HTR-8/SVneo (cell line): ENCODE measurements around the gene PRKD1.
"Not testable (repeated sequence)": the region's sequence is repeated elsewhere in the genome, so short reads cannot be mapped to it uniquely, and the experiment has no call there.

Experiments used
- DNase-seq: peaks from one replicate; pipeline ENCODE4 v3.0.0; 2011; ENCODE audit warnings: low spot score, mixed read lengths; ENCODE audit not compliant: insufficient read length
- FAIRE-seq: peaks from 2 replicates; lab custom pipeline; 2011; peaks lifted over from hg19 to GRCh38; lab: Jason Lieb, UNC

Gene PRKD1

GRCh38 chr14:29905543-29905942, 22.1 kb downstream of the PRKD1 start:
- DNase-seq (no peak), FAIRE-seq (peak; percentile 49)

DNA sequence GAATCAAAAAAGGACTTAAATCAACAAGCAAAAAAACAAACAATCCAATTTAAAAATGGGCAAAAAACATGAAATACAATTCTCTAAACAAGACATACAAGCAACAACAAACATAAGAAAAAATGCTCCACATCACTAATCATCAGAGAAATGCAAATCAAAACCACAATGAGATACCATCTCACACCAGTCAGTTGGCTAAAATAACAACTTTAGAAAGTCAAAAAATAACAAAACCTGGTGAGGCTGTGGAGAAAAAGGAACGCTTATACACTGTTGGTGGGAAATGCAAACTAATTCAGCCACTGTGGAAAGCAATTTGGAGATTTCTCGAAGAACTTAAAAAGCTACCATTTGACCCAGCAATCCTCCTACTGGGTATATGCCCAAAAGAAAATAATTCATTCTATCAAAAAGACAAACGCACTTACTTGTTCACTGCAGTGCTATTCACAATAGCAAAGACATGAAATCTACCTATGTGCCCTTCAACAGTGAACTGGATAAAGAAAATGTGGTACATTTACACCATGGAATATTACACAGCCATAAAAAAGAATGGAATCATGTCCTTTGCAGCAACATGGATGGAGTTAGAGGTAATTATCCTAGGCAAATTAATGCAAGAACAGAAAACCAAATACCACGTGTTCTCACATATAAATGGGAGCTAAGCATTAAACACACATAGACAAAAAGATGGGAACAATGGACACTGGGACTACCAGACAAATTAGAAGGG, 26.9 kb downstream of the PRKD1 start:
- FAIRE-seq, result no peak
- DNase-seq, result no peak

DNA sequence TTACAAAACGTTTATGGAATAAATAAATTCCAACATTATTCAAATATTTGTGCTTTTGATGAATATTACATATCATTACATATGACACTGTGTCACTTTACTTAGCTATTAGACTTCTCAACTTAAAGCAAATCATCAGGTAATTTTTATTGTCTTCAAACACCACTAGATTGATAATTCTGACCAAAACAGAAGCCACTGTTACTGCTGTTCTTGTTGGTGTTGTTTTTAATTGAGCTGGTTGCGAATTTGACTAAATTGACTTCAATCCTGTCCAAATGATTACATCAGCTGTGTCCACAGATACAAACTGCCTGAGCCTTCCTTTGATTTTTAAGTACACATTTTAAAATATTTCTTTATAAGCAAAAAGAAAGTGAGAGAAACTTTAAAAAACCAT, 29.2 kb downstream of the PRKD1 start:
- DNase-seq (no peak), FAIRE-seq (no peak)

- DNase-seq, result no peak
- FAIRE-seq, result no peak
These were observed 30.5 kb downstream of the PRKD1 start for GRCh38 chr14:29897181-29897580.

- DNase-seq, result no peak
- peak; percentile 49 for FAIRE-seq
These were observed 31.3 kb downstream of the PRKD1 start for GRCh38 chr14:29896354-29896821.

DNA sequence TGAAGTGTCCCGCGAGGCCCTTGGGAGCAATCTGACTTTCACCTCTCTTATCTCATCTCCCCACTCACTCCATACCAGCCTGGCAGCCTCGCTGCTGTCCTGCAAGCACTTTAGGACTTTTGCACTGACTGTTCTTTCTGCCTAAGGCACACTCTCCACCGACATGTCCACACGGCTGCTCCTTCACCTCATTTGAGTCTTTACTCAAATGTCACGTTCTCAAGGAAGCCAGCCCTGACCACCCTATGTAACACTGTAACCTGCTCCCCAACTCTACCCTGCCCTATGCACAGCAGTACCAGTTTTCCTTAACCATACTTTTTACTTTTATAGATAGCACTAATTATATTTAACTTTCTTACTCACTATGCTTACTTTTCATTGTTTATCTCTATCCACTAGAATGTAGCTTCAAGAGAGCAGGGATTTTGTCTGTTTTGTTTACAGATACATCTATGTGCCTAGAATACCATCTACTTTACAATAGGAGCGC, 32.0 kb downstream of the PRKD1 start:
- FAIRE-seq (peak; percentile 79), DNase-seq (no peak)

- DNase-seq (no peak), FAIRE-seq (peak; percentile 55)
These were observed 33.7 kb downstream of the PRKD1 start for GRCh38 chr14:29893989-29894388.

DNA sequence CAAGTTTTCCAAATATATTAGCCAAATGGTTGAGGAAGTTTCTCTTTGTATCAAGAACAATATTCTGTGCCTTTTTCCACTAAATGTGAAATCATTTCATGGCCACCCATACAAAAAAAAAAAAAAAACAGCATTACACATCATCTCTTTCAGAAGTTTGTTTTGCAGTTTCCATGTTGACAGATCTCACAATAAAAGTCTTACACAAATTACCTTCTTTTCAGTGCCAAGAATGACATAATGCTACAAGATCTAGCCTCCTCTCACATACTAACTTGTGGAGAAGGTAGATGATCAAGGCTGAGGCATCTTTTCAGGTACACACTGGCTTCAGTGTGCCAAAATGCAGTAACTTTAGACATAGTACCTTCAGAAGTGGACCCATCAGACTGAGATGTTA, 35.3 kb downstream of the PRKD1 start:
- FAIRE-seq, result no peak
- DNase-seq, result no peak

DNA sequence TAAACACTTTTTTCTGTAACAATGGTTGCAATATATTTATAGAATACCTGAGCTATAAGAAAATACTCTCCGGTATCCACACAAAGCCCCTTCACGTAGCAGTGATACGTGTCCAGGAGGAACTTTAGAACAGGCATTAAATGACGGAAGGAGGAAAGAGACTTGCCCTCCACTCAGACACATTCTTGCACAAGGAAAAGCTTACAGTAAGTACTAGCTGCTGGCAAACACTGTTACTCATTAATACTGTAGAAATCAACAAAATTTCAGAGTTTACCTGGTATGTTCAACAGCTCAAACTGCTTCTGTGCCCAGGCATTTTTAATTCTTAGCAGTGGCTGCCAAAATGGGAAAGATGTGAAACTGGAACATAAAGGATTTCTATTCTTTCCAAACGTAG, 41.7 kb downstream of the PRKD1 start:
- DNase-seq, result no peak
- FAIRE-seq, result no peak

- DNase-seq, result no peak
- FAIRE-seq, result no peak
These were observed 59.6 kb downstream of the PRKD1 start for GRCh38 chr14:29868000-29868399.

DNA sequence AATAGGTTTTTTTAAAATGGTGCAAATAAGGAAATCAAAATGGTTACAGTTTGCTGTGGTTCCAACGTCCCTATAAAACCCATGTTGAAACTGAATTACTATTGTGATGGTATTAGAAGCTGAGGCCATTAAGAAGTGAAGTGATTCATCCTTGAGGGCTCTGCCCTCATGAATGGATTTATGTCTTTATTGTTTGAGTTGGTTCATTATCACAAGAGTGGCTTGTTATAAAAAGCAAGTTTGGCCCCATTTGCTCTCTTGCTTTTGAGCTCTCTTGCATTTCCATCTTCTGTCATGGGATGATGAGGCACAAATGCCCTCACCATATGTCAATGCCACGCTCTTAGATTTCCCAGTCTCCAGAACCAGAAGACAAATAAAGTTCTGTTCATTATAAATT, 62.3 kb downstream of the PRKD1 start:
- no peak for DNase-seq

DNA sequence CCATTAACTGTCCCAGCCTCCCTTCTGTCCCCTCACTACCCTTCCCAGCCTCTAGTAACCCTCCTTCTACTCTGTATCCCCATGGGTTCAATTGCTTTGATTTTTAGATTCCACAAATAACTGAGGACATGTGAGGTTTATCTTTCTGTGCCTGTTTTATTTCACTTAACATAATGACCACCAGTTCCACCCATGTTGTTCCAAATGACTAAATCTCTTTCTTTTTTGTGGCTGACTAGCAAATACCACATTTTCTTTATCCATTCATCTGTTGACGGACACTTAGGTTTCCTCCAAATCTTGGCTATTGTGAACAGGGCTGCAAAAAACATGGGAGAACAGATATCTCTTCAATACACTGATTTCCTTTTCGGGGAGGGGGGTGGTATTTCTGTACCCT, 65.7 kb downstream of the PRKD1 start:
- FAIRE-seq, result no peak
- no peak for DNase-seq

More for the DNA sequence above, 62.3 kb downstream of the PRKD1 start:
- FAIRE-seq, result peak; percentile 40

- FAIRE-seq (peak; percentile 81), DNase-seq (no peak)
These were observed 69.3 kb downstream of the PRKD1 start for GRCh38 chr14:29858299-29858698.

- DNase-seq, result no peak
- no peak for FAIRE-seq
These were observed 70.1 kb downstream of the PRKD1 start for GRCh38 chr14:29857551-29857950.

DNA sequence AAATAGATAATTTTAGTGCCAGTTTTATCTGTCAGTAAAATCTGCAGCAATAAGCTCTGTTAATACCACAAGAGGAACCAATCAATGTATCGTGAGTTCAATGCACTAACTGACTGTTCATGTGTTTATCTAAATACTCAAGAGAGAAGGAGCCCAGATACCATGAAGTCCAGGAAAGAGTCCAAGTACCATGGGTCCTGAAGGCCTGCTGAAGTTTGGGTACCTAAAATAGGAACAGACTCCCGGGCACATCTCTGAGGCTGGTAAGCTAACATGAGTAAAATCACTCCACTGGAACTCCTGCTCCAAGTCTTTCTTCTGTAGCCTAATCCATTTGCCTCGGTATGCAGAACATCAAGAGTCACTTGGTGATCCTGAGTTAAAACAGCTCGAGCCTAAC, 71.1 kb downstream of the PRKD1 start:
- no peak for DNase-seq
- FAIRE-seq, result peak; percentile 40

GRCh38 chr14:29853691-29854090, 74.0 kb downstream of the PRKD1 start:
- not testable (repeated sequence) for DNase-seq, FAIRE-seq

DNA sequence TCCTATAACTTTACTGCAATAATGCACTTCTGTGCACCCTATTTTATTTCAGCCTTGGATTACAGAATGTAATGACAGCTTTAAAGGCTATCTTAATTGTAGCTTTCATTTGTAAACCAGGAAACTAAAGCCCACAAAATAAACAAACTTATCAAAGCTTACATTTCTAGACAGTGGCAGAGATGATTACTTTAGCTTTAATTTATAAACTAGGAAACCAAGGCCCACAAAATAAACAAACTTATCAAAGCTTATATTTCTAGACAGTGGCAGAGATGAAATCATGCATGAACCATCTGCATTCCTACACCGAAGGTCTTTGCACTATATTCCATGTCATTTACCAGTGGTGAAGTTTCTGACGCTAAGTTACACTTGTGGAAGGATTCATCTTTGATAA, 74.4 kb downstream of the PRKD1 start:
- no peak for DNase-seq
- no peak for FAIRE-seq

DNA sequence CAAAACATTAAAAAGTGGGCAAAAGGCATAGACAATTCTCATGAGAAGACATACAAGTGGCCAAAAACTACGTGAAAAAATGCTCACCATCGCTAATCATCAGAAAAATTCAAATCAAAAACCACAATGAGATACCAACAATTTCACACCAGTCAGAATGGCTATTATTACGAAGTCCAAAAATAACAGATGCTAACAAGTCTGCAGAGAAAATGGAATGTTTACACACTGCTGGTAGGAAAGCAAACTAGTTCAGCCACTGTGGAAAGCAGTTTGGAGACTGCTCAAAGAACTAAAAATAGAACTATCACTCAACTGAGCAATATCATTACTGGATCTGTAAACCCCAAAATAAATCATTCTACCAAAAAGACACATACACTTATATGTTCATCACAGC, 76.2 kb downstream of the PRKD1 start:
- DNase-seq (no peak), FAIRE-seq (no peak)

- DNase-seq, result no peak
These were observed 80.6 kb downstream of the PRKD1 start for GRCh38 chr14:29847056-29847380.

DNA sequence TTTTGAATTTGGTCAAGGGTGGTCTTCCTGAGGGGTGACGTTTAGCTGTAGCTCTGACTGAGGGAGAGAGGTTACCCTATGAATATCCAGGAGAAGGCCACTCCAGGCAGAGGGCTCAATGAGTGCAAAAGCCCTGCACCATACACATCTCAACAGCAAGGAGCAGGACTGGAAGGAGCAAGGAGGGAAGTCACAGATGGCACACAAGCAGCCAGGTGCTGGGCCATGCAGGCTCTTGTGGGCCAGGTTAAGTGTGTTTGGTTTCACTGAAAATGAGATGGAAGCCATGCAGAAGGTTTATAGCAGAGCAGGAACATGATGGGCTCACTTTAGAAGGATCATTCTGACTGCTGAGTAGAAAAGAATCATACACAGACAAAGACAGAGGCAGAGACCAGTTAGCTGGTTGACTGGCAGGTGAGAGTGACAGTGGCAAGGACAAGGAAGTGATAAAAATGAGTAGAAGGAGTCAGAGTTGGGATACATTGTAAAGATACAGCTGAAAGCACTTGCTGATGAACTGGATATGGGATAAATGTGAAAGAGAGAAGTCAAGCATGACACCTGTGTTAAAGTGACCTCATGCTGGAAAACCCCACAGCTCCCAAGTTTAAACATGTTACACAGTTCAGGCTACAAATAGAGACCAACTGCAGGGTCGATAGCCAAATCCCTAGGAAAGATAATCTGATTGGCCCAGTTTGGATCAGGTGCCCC, 81.2 kb downstream of the PRKD1 start:
- FAIRE-seq (peak; percentile 26), DNase-seq (no peak)

More at GRCh38 chr14:29847056-29847380, 80.6 kb downstream of the PRKD1 start:
- FAIRE-seq, result no peak

- DNase-seq (no peak), FAIRE-seq (no peak)
These were observed 83.7 kb downstream of the PRKD1 start for GRCh38 chr14:29843981-29844380.

DNA sequence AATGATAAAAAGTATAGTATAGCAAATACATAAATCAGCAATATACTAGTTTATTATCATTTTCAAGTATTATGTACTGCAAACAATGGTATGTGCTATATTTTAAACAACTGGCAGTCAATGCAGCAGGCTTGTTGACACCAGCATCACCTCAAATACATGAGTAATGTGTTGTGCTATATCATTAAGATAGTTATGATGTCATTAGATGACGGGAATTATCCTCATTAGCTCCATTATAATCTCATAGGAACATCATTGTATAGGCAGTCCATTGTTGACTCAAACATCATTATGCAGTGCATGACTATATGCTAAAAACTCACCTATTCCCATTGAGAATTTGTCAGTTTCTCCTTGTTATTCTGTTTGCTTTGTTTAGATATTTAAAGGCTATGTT, 85.4 kb downstream of the PRKD1 start:
- no peak for DNase-seq
- no peak for FAIRE-seq
